ENCODE results near the gene LARGE2. TPM values are rescaled to one million over a fixed set of nuclear protein-coding genes. Genes with fewer than 3 reads are reported as not detected.

LARGE2 gene
- total and polyA plus RNA-seq, 9 of the 15 experiments (the other 6 are each of a cell fraction or from before 2014, with no cell fraction given): 0.56 to 14.1 (median 6.6) TPM

DNA sequence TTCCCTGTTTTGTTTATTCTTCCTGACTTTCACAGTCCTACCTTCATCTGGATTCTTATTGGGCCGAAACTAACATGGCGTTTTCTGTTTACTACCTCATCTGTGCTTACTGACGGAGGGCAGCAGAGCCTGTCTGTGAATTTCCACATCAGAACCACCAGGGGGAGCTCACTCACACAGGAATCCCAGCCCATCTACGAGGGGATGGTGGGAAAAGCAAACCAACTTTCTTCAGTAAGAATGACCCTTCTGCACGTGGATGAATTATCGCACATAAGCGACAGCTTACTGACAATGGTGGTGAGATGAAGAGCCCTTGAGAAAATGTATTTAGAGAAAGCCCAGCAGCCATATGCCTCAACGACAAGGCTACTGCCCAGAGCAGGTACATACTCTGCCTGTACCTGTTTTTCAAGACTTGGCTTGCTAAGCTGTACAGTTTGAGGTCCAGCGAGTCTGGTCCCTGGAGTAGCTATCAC lies 42.5 kb downstream of the LARGE2 start (continued):
- TF ChIP-seq, protein P1, sequence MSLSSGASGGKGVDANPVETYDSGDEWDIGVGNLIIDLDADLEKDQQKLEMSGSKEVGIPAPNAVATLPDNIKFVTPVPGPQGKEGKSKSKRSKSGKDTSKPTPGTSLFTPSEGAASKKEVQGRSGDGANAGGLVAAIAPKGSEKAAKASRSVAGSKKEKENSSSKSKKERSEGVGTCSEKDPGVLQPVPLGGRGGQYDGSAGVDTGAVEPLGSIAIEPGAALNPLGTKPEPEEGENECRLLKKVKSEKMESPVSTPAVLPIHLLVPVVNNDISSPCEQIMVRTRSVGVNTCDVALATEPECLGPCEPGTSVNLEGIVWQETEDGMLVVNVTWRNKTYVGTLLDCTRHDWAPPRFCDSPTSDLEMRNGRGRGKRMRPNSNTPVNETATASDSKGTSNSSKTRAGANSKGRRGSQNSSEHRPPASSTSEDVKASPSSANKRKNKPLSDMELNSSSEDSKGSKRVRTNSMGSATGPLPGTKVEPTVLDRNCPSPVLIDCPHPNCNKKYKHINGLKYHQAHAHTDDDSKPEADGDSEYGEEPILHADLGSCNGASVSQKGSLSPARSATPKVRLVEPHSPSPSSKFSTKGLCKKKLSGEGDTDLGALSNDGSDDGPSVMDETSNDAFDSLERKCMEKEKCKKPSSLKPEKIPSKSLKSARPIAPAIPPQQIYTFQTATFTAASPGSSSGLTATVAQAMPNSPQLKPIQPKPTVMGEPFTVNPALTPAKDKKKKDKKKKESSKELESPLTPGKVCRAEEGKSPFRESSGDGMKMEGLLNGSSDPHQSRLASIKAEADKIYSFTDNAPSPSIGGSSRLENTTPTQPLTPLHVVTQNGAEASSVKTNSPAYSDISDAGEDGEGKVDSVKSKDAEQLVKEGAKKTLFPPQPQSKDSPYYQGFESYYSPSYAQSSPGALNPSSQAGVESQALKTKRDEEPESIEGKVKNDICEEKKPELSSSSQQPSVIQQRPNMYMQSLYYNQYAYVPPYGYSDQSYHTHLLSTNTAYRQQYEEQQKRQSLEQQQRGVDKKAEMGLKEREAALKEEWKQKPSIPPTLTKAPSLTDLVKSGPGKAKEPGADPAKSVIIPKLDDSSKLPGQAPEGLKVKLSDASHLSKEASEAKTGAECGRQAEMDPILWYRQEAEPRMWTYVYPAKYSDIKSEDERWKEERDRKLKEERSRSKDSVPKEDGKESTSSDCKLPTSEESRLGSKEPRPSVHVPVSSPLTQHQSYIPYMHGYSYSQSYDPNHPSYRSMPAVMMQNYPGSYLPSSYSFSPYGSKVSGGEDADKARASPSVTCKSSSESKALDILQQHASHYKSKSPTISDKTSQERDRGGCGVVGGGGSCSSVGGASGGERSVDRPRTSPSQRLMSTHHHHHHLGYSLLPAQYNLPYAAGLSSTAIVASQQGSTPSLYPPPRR (CRISPR knock-in tag; IDR thresholded peaks at IDR 0.05; ENCODE audit: borderline replicate concordance): no peak
- TF ChIP-seq, protein P2, sequence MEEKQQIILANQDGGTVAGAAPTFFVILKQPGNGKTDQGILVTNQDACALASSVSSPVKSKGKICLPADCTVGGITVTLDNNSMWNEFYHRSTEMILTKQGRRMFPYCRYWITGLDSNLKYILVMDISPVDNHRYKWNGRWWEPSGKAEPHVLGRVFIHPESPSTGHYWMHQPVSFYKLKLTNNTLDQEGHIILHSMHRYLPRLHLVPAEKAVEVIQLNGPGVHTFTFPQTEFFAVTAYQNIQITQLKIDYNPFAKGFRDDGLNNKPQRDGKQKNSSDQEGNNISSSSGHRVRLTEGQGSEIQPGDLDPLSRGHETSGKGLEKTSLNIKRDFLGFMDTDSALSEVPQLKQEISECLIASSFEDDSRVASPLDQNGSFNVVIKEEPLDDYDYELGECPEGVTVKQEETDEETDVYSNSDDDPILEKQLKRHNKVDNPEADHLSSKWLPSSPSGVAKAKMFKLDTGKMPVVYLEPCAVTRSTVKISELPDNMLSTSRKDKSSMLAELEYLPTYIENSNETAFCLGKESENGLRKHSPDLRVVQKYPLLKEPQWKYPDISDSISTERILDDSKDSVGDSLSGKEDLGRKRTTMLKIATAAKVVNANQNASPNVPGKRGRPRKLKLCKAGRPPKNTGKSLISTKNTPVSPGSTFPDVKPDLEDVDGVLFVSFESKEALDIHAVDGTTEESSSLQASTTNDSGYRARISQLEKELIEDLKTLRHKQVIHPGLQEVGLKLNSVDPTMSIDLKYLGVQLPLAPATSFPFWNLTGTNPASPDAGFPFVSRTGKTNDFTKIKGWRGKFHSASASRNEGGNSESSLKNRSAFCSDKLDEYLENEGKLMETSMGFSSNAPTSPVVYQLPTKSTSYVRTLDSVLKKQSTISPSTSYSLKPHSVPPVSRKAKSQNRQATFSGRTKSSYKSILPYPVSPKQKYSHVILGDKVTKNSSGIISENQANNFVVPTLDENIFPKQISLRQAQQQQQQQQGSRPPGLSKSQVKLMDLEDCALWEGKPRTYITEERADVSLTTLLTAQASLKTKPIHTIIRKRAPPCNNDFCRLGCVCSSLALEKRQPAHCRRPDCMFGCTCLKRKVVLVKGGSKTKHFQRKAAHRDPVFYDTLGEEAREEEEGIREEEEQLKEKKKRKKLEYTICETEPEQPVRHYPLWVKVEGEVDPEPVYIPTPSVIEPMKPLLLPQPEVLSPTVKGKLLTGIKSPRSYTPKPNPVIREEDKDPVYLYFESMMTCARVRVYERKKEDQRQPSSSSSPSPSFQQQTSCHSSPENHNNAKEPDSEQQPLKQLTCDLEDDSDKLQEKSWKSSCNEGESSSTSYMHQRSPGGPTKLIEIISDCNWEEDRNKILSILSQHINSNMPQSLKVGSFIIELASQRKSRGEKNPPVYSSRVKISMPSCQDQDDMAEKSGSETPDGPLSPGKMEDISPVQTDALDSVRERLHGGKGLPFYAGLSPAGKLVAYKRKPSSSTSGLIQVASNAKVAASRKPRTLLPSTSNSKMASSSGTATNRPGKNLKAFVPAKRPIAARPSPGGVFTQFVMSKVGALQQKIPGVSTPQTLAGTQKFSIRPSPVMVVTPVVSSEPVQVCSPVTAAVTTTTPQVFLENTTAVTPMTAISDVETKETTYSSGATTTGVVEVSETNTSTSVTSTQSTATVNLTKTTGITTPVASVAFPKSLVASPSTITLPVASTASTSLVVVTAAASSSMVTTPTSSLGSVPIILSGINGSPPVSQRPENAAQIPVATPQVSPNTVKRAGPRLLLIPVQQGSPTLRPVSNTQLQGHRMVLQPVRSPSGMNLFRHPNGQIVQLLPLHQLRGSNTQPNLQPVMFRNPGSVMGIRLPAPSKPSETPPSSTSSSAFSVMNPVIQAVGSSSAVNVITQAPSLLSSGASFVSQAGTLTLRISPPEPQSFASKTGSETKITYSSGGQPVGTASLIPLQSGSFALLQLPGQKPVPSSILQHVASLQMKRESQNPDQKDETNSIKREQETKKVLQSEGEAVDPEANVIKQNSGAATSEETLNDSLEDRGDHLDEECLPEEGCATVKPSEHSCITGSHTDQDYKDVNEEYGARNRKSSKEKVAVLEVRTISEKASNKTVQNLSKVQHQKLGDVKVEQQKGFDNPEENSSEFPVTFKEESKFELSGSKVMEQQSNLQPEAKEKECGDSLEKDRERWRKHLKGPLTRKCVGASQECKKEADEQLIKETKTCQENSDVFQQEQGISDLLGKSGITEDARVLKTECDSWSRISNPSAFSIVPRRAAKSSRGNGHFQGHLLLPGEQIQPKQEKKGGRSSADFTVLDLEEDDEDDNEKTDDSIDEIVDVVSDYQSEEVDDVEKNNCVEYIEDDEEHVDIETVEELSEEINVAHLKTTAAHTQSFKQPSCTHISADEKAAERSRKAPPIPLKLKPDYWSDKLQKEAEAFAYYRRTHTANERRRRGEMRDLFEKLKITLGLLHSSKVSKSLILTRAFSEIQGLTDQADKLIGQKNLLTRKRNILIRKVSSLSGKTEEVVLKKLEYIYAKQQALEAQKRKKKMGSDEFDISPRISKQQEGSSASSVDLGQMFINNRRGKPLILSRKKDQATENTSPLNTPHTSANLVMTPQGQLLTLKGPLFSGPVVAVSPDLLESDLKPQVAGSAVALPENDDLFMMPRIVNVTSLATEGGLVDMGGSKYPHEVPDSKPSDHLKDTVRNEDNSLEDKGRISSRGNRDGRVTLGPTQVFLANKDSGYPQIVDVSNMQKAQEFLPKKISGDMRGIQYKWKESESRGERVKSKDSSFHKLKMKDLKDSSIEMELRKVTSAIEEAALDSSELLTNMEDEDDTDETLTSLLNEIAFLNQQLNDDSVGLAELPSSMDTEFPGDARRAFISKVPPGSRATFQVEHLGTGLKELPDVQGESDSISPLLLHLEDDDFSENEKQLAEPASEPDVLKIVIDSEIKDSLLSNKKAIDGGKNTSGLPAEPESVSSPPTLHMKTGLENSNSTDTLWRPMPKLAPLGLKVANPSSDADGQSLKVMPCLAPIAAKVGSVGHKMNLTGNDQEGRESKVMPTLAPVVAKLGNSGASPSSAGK (IDR thresholded peaks at IDR 0.05): peak; percentile 84
- no peak for TF ChIP-seq LEF1 (IDR thresholded peaks at IDR 0.05)
- TF ChIP-seq MYC (IDR thresholded peaks at IDR 0.05; ENCODE audit: low read depth, low read length): peak; percentile 48; the same call in 1 of the 2 replicates
- TF ChIP-seq MYC (CRISPR knock-in tag; IDR thresholded peaks at IDR 0.05; ENCODE audit: borderline replicate concordance, low read depth): no peak
- no peak for TF ChIP-seq HIVEP1 (CRISPR knock-in tag; IDR thresholded peaks at IDR 0.05)
- TF ChIP-seq, protein P3, sequence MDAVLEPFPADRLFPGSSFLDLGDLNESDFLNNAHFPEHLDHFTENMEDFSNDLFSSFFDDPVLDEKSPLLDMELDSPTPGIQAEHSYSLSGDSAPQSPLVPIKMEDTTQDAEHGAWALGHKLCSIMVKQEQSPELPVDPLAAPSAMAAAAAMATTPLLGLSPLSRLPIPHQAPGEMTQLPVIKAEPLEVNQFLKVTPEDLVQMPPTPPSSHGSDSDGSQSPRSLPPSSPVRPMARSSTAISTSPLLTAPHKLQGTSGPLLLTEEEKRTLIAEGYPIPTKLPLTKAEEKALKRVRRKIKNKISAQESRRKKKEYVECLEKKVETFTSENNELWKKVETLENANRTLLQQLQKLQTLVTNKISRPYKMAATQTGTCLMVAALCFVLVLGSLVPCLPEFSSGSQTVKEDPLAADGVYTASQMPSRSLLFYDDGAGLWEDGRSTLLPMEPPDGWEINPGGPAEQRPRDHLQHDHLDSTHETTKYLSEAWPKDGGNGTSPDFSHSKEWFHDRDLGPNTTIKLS (IDR thresholded peaks at IDR 0.05; ENCODE audit: borderline replicate concordance, low read depth): no peak
- TF ChIP-seq, protein P4, sequence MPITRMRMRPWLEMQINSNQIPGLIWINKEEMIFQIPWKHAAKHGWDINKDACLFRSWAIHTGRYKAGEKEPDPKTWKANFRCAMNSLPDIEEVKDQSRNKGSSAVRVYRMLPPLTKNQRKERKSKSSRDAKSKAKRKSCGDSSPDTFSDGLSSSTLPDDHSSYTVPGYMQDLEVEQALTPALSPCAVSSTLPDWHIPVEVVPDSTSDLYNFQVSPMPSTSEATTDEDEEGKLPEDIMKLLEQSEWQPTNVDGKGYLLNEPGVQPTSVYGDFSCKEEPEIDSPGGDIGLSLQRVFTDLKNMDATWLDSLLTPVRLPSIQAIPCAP (CRISPR knock-in tag; IDR thresholded peaks at IDR 0.05; ENCODE audit: borderline replicate concordance): no peak

All from K562 (cell line).